D721Med (cell line): Measurements from ENCODE around the gene CLDN6.
"Not testable (repeated sequence)": the region's sequence is repeated elsewhere in the genome, so short reads cannot be mapped to it uniquely, and the experiment has no call there.

Experiments used
- DNase-seq: peaks from one replicate; pipeline ENCODE4 v3.0.0; 2011; ENCODE audit warnings: low spot score; ENCODE audit not compliant: insufficient read length
- FAIRE-seq: peaks from 2 replicates; lab custom pipeline; 2011; peaks lifted over from hg19 to GRCh38; lab: Jason Lieb, UNC
- CTCF ChIP-seq: IDR thresholded peaks from 2 replicates; pipeline ENCODE4 v1.5.1; 2012; ENCODE audit warnings: mild to moderate bottlenecking, control low read depth; ENCODE audit not compliant: insufficient read depth; ENCODE audit errors: missing control alignments

CLDN6 gene

DNA sequence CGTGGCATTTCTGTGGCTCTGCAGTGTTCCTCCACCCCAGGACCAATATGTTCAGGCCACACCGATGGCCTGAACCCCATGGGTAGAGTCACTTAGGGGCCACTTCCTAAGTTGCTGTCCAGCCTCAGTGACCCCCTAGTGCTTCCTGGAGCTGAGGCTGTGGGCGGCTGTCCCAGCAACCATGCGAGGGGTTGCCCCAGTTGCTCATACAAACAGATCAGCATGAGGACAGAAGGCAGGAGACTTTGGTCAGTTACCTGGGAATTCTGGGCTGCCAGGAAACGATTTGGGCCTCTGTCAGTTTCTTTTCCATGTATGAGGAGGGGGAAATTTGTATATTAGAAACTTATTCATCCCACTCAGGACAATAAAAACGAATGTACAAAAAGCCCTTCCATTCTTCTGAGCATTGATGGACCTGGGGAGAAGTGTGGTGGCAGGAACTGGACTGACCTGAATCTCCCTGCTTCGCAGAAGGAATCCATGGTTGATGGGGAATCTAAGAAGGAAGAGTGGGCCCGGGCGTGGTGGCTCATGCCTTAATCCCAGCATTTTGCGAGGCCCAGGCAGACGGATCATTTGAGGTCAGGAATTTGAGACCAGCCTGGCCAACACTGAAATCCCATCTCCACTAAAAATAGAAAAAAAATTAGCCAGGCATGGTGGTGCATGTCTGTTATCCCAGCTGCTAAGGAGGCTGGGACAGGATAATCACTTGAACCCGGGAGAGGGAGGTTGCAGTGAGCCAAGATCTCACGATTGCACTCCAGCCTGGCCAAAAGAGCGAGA is 42.5 kb upstream of the CLDN6 start:
- FAIRE-seq: no peak
- no peak for TF ChIP-seq CTCF
- DNase-seq: no peak

DNA sequence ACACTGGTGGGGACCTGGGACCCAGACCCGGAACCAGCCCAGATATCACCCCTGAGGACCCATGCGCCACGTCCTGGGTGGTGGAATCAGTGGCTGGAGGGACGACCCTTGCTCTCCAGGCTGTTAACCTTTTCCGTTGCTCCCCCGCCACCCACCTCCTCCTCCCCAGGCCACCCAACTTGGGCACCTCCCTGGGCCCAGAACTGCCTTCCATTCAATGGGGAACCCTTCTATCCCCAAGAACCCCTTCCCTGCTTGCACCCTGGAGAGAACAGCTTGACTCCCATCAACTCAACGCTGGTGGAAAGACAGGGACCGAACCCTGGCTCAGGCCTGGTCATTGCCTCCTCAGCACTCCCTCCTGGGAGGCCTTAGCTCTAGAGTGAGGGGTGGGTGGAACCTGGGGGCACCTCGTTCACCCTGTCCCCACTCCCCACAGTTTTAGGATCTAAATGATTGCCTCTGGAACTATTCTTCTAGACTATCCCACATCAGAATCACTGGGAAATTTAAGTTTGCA is 41.8 kb upstream of the CLDN6 start:
- no peak for DNase-seq
- no peak for FAIRE-seq
- TF ChIP-seq CTCF: no peak

DNA sequence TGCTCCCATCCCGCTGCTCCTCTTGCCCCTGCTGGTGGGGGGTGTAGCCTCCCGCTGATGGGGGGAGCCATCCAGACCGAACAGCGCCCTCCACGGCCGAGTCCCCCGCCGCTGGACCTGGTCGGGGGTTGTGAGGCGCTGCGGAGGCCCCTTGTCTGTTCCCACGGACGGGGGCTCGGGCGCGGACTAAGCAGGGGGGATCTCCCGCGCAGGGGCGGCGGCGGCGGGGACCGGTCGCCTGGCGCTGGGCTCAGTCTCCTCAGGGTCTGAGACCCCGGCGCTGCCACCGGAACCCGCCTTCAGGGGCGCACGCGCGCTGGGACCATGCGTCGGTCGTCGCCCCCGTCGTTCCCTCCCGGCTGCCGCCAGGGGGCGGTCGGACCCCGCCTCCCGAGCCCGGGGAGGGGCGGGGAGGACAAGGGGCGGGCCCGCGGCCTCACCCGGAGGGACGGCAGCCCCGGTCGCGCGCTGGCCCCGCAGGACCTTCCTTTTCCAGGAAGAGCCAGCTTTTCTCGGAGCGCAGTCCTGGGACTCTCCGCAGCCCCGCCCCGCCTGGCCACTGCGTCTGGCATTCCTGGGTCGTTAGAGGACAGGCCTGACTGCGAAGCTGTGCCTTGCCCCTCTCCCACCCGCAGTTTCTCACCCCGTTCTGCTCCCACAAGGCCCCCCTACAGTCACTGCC is 41.2 kb upstream of the CLDN6 start:
- DNase-seq (peak; percentile 84), FAIRE-seq (no peak)
- TF ChIP-seq CTCF: peak; percentile 63

DNA sequence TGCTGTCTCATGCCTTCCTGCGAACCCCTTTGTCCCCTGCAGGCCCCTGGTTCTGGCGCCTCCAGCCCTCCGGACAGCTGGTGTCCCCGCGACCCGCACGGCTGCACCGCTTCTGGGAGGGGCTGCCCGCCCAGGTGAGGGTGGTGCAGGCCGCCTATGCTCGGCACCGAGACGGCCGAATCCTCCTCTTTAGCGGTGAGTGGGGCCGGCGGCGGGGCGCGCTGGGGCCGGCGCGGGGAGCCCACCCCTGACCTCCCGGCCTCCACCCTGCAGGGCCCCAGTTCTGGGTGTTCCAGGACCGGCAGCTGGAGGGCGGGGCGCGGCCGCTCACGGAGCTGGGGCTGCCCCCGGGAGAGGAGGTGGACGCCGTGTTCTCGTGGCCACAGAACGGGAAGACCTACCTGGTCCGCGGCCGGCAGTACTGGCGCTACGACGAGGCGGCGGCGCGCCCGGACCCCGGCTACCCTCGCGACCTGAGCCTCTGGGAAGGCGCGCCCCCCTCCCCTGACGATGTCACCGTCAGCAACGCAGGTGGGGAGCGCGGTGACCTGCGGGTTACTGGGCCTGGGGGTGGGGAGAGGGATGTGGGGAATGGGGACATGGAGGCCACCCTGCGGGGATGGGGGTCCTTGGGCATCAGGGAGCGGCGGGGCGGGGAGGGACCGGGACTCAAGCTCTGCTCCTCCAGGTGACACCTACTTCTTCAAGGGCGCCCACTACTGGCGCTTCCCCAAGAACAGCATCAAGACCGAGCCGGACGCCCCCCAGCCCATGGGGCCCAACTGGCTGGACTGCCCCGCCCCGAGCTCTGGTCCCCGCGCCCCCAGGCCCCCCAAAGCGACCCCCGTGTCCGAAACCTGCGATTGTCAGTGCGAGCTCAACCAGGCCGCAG is 40.4 kb upstream of the CLDN6 start:
- FAIRE-seq: no peak

DNA sequence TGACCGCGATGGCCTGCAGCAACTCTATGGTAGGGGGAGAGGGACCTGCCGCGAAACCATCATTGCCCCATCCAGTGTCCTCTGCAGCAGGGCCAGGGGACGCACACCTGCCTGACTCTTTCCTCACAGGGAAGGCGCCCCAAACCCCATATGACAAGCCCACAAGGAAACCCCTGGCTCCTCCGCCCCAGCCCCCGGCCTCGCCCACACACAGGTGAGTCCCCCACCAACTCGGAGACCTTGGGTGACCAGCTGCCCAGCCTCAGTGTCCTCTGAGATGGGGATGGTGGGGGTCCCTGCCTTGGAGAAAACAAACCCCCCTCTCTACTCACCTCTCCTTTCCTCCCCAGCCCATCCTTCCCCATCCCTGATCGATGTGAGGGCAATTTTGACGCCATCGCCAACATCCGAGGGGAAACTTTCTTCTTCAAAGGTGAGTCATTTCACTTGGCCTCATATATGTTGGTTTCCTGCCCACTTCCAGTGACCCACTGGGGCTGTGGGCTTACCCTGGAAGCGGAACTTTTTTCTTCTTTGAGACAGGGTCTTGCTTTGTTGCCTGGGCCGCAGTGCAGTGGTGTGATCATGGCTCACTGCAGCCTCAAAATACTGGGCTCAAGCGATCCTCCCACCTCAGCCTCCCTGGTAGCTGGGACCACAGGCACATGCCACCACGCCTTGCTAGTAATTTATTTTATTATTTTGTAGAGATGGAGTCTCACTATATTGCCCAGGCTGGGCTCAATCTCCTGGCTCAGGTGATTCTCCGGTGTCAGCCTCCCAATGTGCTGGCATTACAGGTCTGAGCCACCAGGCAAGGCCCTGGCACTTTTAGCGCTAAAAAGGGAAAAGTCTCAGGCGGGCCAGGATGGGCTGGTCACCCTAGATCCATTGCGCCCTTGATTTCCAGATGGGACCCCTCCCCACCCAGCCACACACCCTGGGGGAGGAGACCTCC is 39.5 kb upstream of the CLDN6 start:
- DNase-seq (no peak), FAIRE-seq (no peak)
- no peak for TF ChIP-seq CTCF

More for the DNA sequence above, 40.4 kb upstream of the CLDN6 start:
- no peak for DNase-seq
- no peak for TF ChIP-seq CTCF

GRCh38 chr16:3056336-3057180 is 38.6 kb upstream of the CLDN6 start:
- no peak for FAIRE-seq
- no peak for TF ChIP-seq CTCF
- DNase-seq: no peak

DNA sequence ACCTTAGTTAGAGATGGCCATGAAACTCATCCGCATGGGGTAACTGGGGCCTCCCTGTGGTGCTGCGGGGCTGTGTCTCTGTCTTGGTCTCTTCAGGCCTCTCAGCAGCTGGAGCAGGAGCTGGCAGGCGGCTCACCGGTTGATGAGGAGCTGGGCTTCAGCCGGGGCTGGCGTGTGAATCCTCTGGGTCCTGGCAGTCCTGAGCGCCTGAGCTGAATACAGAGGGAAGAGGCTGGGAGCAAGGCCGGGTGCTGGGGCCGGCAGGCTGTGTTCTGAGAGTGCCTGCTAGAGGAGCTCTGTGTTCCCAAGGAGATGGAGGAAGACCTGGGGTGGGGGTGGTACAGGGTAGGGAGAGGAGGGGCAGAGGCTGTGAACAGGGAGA is 37.7 kb upstream of the CLDN6 start:
- FAIRE-seq, DNase-seq: not testable (repeated sequence)
